ENCODE results near the gene PERCC1.
"Not testable (repeated sequence)": the region's sequence is repeated elsewhere in the genome, so short reads cannot be mapped to it uniquely, and the experiment has no call there.

PERCC1 gene

DNA sequence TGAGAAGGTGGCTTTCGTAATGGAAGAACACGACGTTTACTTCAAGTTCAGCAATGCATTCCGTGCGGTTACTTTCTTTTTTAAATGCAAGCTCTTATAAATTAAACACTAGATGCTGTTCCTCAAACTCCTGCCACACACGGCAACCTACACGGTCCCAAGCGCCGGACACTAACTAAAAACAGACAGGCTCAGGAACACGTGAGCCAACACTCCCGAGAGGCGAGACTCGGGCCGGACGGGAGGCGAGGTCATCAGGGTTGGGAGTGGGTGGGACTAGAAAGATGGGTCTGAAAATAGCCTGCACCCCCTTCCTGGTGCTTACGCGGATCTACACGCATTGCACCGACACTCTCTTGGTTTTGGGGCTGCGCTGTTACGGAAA, 37.5 kb downstream of the PERCC1 start:
- Histone ChIP-seq H3K4me3 (ENCODE audit: insufficient read depth, low read length, poor library complexity, severe bottlenecking) (no peak overlapping the region), H3K27me3 (ENCODE audit: low read length) (no peaks in the 10 kb centered on the region), H4K20me1 (ENCODE audit: low read depth, low read length) (no peaks in the 10 kb centered on the region), H3K9ac (ENCODE audit: low read length) (no peak overlapping the region), H3K4me2 (ENCODE audit: low read depth, low read length, poor library complexity, severe bottlenecking) (no peak overlapping the region), H3K79me2 (ENCODE audit: insufficient read depth, low read length) (peaks cover 22% of the 10 kb centered on the region; the same call in 1 of the 2 replicates), H3K9me2 (replicated peaks; ENCODE audit: insufficient read depth, low read length) (no peaks in the 10 kb centered on the region), H3F3A (ENCODE audit: insufficient read depth) (no peaks in the 10 kb centered on the region), H3K36me3 (ENCODE audit: low read length) (no peaks in the 10 kb centered on the region), H3K9me3 (ENCODE audit: insufficient read depth, low read length) (no peaks in the 10 kb centered on the region), H2AFZ (ENCODE audit: low read depth, low read length, severe bottlenecking) (no peak overlapping the region), H3K27ac (ENCODE audit: low read depth, low read length) (no peak overlapping the region)
- TF ChIP-seq EZH2phosphoT487 (conservative IDR thresholded peaks at IDR 0.05; ENCODE audit: low read length): no peak
- TF ChIP-seq, protein P1, sequence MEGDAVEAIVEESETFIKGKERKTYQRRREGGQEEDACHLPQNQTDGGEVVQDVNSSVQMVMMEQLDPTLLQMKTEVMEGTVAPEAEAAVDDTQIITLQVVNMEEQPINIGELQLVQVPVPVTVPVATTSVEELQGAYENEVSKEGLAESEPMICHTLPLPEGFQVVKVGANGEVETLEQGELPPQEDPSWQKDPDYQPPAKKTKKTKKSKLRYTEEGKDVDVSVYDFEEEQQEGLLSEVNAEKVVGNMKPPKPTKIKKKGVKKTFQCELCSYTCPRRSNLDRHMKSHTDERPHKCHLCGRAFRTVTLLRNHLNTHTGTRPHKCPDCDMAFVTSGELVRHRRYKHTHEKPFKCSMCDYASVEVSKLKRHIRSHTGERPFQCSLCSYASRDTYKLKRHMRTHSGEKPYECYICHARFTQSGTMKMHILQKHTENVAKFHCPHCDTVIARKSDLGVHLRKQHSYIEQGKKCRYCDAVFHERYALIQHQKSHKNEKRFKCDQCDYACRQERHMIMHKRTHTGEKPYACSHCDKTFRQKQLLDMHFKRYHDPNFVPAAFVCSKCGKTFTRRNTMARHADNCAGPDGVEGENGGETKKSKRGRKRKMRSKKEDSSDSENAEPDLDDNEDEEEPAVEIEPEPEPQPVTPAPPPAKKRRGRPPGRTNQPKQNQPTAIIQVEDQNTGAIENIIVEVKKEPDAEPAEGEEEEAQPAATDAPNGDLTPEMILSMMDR (IDR thresholded peaks at IDR 0.05; ENCODE audit: insufficient read depth, low read length, poor library complexity, severe bottlenecking): no peak

DNA sequence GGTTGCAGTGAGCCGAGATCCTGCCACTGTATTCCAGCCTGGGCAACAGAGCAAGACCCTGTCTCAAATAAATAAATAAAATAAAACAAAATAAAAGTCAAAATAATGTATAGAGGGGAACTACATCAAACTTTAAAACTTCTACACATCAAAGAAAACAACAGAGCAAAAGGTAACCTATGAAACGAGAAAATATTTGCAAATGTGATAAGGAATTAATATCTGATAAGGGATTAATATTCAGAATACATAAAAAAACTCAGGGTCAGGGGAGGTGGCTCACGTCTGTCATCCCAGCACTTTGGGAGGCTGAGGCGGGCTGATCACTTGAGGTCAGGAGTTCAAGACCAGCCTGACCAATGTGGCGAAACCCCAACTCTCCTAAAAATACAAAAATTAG, 38.3 kb downstream of the PERCC1 start:
- not testable (repeated sequence) for H3K9ac ChIP-seq (ENCODE audit: low read length); H3K36me3 ChIP-seq (ENCODE audit: low read length); H3K9me2 ChIP-seq (replicated peaks; ENCODE audit: insufficient read depth, low read length); H3K9me3 ChIP-seq (ENCODE audit: insufficient read depth, low read length); H3K27me3 ChIP-seq (ENCODE audit: low read length); H3K4me2 ChIP-seq (ENCODE audit: low read depth, low read length, poor library complexity, severe bottlenecking); H3K27ac ChIP-seq (ENCODE audit: low read depth, low read length); H4K20me1 ChIP-seq (ENCODE audit: low read depth, low read length); H3F3A ChIP-seq (ENCODE audit: insufficient read depth); H3K4me3 ChIP-seq (ENCODE audit: insufficient read depth, low read length, poor library complexity, severe bottlenecking); H2AFZ ChIP-seq (ENCODE audit: low read depth, low read length, severe bottlenecking)
- peaks cover 29% of the 10 kb centered on the region; the same call in 1 of the 2 replicates for H3K79me2 ChIP-seq (ENCODE audit: insufficient read depth, low read length)

DNA sequence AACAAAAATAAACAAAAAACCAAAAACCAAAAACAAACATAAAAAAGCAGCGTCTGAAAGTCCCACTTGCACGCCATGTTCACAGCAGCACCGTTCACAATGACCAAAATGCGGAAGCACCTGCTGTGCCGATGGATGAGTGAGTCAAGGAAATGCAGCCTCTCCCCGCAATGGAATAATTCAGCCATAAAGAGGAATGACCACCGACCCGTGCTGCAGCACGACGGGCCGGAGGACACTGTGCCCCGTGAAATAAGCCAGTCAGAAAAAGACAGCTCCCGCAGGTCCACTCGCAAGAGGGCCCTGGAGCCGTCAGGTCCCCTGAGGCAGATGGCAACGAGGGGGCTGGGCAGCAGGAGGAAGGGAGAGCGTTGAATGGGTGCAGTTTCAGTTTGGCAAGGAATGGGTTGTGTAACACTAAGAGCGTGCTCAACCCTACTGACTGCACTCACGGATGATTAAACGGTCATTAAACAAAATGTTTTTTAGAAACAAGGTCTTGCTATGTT, 38.9 kb downstream of the PERCC1 start:
- Histone ChIP-seq H3K79me2 (ENCODE audit: insufficient read depth, low read length) (peaks cover 32% of the 10 kb centered on the region; the same call in 1 of the 2 replicates), H3K9me2 (replicated peaks; ENCODE audit: insufficient read depth, low read length) (no peaks in the 10 kb centered on the region), H3K4me2 (ENCODE audit: low read depth, low read length, poor library complexity, severe bottlenecking) (peak overlapping the region; percentile 31), H3K36me3 (ENCODE audit: low read length) (no peaks in the 10 kb centered on the region), H3K4me3 (ENCODE audit: insufficient read depth, low read length, poor library complexity, severe bottlenecking) (no peak overlapping the region), H3K9ac (ENCODE audit: low read length) (no peak overlapping the region), H3K9me3 (ENCODE audit: insufficient read depth, low read length) (no peaks in the 10 kb centered on the region), H4K20me1 (ENCODE audit: low read depth, low read length) (no peaks in the 10 kb centered on the region), H3K27me3 (ENCODE audit: low read length) (no peaks in the 10 kb centered on the region), H3K27ac (ENCODE audit: low read depth, low read length) (no peak overlapping the region), H3F3A (ENCODE audit: insufficient read depth) (no peaks in the 10 kb centered on the region), H2AFZ (ENCODE audit: low read depth, low read length, severe bottlenecking) (no peak overlapping the region)
- TF ChIP-seq, protein P1 (IDR thresholded peaks at IDR 0.05; ENCODE audit: insufficient read depth, low read length, poor library complexity, severe bottlenecking): no peak
- TF ChIP-seq EZH2phosphoT487 (conservative IDR thresholded peaks at IDR 0.05; ENCODE audit: low read length): no peak

DNA sequence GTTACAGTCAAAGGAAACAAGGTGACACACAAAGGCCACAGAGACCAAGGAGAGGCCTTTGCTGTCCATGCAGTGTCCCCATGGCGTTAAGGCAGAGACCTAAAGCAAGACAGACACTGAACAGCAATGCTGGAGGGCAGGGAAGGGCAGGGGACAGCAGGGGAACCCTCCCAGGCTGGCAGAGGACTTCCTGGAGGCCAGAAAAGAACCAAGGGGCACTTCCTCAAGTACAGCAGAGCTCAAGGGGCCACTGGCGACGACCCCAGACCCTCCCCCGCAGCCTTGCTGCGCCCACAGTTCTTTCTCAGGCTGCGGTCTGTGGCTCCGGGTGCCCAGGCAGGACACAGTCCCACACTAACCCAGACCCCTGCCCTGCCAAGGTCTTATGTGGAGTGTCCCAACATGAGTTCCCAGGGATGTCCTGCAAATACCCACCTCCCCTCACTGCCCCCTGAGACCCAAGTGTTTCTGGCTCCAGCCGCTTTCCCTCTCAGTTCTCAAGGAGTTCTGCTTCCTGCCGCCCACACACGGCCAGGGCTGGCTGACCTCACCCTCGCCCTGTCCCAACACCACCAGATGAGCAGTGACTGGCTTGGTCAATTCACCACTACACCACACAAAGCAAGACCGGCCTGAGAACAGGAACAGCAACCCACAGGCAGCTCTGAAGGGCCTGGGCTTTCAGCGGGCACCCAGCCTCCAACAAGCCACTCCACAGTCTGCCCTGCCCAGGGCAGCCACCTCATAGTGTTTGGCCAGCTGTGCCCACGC, 39.8 kb downstream of the PERCC1 start:
- Histone ChIP-seq H3K9me3 (ENCODE audit: insufficient read depth, low read length) (no peaks in the 10 kb centered on the region), H3K9me2 (replicated peaks; ENCODE audit: insufficient read depth, low read length) (no peaks in the 10 kb centered on the region)

More for the DNA sequence above, 39.8 kb downstream of the PERCC1 start:
- H3K27ac ChIP-seq (ENCODE audit: low read depth, low read length): no peak overlapping the region
- peaks cover 32% of the 10 kb centered on the region; the same call in 1 of the 2 replicates for H3K79me2 ChIP-seq (ENCODE audit: insufficient read depth, low read length)
- no peaks in the 10 kb centered on the region for H4K20me1 ChIP-seq (ENCODE audit: low read depth, low read length)
- H3K4me2 ChIP-seq (ENCODE audit: low read depth, low read length, poor library complexity, severe bottlenecking): no peak overlapping the region
- H3K9ac ChIP-seq (ENCODE audit: low read length): no peak overlapping the region
- H3K4me3 ChIP-seq (ENCODE audit: insufficient read depth, low read length, poor library complexity, severe bottlenecking): no peak overlapping the region
- no peaks in the 10 kb centered on the region for H3F3A ChIP-seq (ENCODE audit: insufficient read depth)
- H3K36me3 ChIP-seq (ENCODE audit: low read length): no peaks in the 10 kb centered on the region
- TF ChIP-seq EZH2phosphoT487 (conservative IDR thresholded peaks at IDR 0.05; ENCODE audit: low read length): no peak
- TF ChIP-seq, protein P1 (IDR thresholded peaks at IDR 0.05; ENCODE audit: insufficient read depth, low read length, poor library complexity, severe bottlenecking): no peak
- H3K27me3 ChIP-seq (ENCODE audit: low read length): no peaks in the 10 kb centered on the region
- H2AFZ ChIP-seq (ENCODE audit: low read depth, low read length, severe bottlenecking): no peak overlapping the region

Data from SU-DHL-6 (cell line).